Lower lobe of right lung (tissue), 2 donors: ENCODE measurements around the gene CCDC157. TPM values are rescaled to one million over a fixed set of nuclear protein-coding genes. Genes with fewer than 3 reads are reported as not detected.
A peak's percentile ranks its signal among the peaks of the same experiment; 100 is the strongest.

Experiments used
- ATAC-seq, 2 donors: fragments of 200-7000 bp; cut with Tn5 transposase; one replicate each; pipeline ENCODE4 v1.9.1; 2020 to 2022; ENCODE audit warnings: mild to moderate bottlenecking in 2 of 2, moderate library complexity in 2 of 2
- DNase-seq: peaks from one replicate; pipeline ENCODE4 v3.0.0-alpha.2; 2020
- H3K27ac ChIP-seq: fragments of 200-600 bp; one replicate; pipeline ENCODE4 v1.8.0; 2022
- H3K27me3 ChIP-seq: fragments of 200-600 bp; one replicate; pipeline ENCODE4 v1.8.0; 2022; ENCODE audit warnings: low read depth
- H3K36me3 ChIP-seq: fragments of 200-600 bp; one replicate; pipeline ENCODE4 v1.8.0; 2022; ENCODE audit warnings: mild to moderate bottlenecking
- H3K4me1 ChIP-seq: fragments of 200-600 bp; one replicate; pipeline ENCODE4 v1.8.0; 2022
- H3K4me3 ChIP-seq: fragments of 200-600 bp; one replicate; pipeline ENCODE4 v1.8.0; 2022; ENCODE audit warnings: mild to moderate bottlenecking
- H3K9me3 ChIP-seq: fragments of 200-600 bp; one replicate; pipeline ENCODE4 v1.8.0; 2022
- intact Hi-C: fragments of 100-400 bp; cut with DNase I; formaldehyde crosslinking; loops from one replicate; pipeline ENCODE4 v1.11.0; 2022
- total RNA-seq: library from RNA; stranded (reverse); fragmentation: NEBNext Ultra II Directional; extraction: Animal tissue kit (Norgen Biotek cat#: 25700); gene quantifications from one replicate; pipeline ENCODE4 v1.2.1, GENCODE V29; 2021
- TF ChIP-seq, protein P1 (sequence below): fragments of 200-600 bp; IDR thresholded peaks from one replicate; pipeline ENCODE4 v1.8.0; 2022; ENCODE audit warnings: antibody characterized with exemption, mild to moderate bottlenecking
- donor health status: DM: no; HTN: yes; CAD: no; lungs with severe emphysema.

Gene CCDC157
- total RNA-seq, 1 donor from 2014 or later: 5.2 TPM

DNA sequence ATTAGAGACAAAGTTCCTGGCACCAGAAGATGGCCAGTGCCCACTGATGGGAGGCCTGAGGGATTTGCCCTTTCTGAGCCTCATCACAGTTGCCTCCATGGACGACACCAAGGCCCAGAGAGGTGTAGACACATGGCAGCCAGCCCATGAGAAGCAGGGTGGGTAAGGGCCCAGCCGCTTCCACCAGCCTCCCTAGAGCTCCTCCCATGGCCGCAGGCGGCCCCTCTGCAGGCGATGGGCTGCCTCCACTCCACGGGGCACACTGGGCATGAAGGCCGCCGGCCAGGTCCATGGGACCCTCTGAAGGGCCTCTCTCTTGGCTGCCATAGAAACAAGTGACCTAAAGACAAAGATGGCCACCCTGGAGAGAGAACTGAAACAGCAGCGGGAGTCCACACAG, 14.5 kb downstream of the CCDC157 start:
- Histone ChIP-seq H3K9me3 (no peaks in the 10 kb centered on the region), H3K27me3 (no peaks in the 10 kb centered on the region), H3K27ac (no peak overlapping the region), H3K4me1 (no peaks in the 10 kb centered on the region), H3K36me3 (no peaks in the 10 kb centered on the region), H3K4me3 (no peak overlapping the region)
- no peak for DNase-seq
- TF ChIP-seq, protein P1, sequence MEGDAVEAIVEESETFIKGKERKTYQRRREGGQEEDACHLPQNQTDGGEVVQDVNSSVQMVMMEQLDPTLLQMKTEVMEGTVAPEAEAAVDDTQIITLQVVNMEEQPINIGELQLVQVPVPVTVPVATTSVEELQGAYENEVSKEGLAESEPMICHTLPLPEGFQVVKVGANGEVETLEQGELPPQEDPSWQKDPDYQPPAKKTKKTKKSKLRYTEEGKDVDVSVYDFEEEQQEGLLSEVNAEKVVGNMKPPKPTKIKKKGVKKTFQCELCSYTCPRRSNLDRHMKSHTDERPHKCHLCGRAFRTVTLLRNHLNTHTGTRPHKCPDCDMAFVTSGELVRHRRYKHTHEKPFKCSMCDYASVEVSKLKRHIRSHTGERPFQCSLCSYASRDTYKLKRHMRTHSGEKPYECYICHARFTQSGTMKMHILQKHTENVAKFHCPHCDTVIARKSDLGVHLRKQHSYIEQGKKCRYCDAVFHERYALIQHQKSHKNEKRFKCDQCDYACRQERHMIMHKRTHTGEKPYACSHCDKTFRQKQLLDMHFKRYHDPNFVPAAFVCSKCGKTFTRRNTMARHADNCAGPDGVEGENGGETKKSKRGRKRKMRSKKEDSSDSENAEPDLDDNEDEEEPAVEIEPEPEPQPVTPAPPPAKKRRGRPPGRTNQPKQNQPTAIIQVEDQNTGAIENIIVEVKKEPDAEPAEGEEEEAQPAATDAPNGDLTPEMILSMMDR: no peak
- intact Hi-C loops: no loop called here
- no peak for ATAC-seq

DNA sequence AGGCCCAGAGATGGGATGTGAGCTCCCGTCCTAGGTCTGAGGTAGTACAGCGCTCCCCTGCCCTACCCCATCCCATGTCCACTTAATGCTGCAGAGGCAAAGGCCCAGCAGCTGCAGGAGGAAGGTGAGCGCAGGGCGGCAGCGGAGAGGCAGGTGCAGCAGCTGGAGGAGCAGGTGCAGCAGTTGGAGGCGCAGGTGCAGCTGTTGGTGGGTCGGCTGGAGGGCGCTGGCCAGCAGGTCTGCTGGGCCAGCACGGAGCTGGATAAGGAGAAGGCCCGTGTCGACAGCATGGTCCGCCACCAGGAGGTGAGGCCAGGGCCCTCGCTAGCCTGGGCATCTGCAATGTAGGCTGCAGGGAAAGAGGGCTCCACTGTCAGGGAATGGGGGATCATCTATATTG, 15.2 kb downstream of the CCDC157 start:
- intact Hi-C loops: no loop called here
- Histone ChIP-seq H3K4me1 (no peaks in the 10 kb centered on the region), H3K4me3 (no peak overlapping the region), H3K9me3 (no peaks in the 10 kb centered on the region), H3K27ac (no peak overlapping the region), H3K36me3 (no peaks in the 10 kb centered on the region), H3K27me3 (no peaks in the 10 kb centered on the region)
- DNase-seq (no peak), ATAC-seq (no peak)
- TF ChIP-seq, protein P1: no peak

GRCh38 chr22:30372915-30373314, 16.1 kb downstream of the CCDC157 start:
- Histone ChIP-seq H3K4me3 (no peak overlapping the region), H3K4me1 (no peaks in the 10 kb centered on the region), H3K9me3 (no peaks in the 10 kb centered on the region), H3K36me3 (no peaks in the 10 kb centered on the region), H3K27me3 (no peaks in the 10 kb centered on the region), H3K27ac (no peak overlapping the region)
- TF ChIP-seq, protein P1: no peak
- ATAC-seq: peak; percentile 55 to 57
- DNase-seq: no peak
- intact Hi-C loops: no loop called here

- TF ChIP-seq, protein P1: no peak
- no peak for ATAC-seq
- intact Hi-C loops: no loop called here
- H3K9me3 ChIP-seq: no peaks in the 10 kb centered on the region
- H3K27me3 ChIP-seq: no peaks in the 10 kb centered on the region
- H3K4me3 ChIP-seq: no peak overlapping the region
- H3K4me1 ChIP-seq: no peaks in the 10 kb centered on the region
- DNase-seq: no peak
- no peaks in the 10 kb centered on the region for H3K36me3 ChIP-seq
- H3K27ac ChIP-seq: no peak overlapping the region
These were observed 16.8 kb downstream of the CCDC157 start for GRCh38 chr22:30373331-30374325.

GRCh38 chr22:30375312-30375849, 18.6 kb downstream of the CCDC157 start:
- H3K4me3 ChIP-seq: no peak overlapping the region
- H3K27me3 ChIP-seq: no peaks in the 10 kb centered on the region
- intact Hi-C loops: no loop called here
- ATAC-seq: no peak
- no peak for DNase-seq
- no peak overlapping the region for H3K27ac ChIP-seq
- TF ChIP-seq, protein P1: no peak
- peaks cover 10% of the 10 kb centered on the region for H3K36me3 ChIP-seq
- no peaks in the 10 kb centered on the region for H3K4me1 ChIP-seq
- H3K9me3 ChIP-seq: no peaks in the 10 kb centered on the region
